ENCODE results near the gene COG7.

DNA sequence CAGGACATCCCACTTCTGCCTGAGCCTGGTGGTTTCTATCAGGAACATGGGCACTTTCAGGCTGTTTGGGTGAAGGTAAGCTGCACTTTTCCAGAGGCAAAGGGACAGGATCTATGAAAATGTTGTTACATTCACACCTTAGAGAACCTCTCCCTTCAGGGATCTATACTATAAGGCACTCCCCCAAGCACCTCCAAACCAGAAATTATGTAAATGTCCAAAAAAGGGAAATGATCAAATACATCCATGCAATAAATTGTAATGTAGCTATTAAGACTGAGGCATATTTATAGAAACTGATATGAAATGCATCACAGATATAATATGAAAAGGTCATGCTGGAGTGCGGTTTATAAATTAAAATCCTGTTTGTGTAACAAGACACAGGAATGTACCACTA is 23.3 kb upstream of the COG7 start:
- no peak for TF ChIP-seq POLR2A (IDR thresholded peaks at IDR 0.05)
- TF ChIP-seq, protein P1, sequence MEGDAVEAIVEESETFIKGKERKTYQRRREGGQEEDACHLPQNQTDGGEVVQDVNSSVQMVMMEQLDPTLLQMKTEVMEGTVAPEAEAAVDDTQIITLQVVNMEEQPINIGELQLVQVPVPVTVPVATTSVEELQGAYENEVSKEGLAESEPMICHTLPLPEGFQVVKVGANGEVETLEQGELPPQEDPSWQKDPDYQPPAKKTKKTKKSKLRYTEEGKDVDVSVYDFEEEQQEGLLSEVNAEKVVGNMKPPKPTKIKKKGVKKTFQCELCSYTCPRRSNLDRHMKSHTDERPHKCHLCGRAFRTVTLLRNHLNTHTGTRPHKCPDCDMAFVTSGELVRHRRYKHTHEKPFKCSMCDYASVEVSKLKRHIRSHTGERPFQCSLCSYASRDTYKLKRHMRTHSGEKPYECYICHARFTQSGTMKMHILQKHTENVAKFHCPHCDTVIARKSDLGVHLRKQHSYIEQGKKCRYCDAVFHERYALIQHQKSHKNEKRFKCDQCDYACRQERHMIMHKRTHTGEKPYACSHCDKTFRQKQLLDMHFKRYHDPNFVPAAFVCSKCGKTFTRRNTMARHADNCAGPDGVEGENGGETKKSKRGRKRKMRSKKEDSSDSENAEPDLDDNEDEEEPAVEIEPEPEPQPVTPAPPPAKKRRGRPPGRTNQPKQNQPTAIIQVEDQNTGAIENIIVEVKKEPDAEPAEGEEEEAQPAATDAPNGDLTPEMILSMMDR (IDR thresholded peaks at IDR 0.05): no peak

Data from breast epithelium (tissue), 3 donors.